ENCODE measurements around the gene TPRN.

Gene TPRN

GRCh38 chr9:137149363-137149762 lies 51.2 kb downstream of the TPRN start:
- no peak for TF ChIP-seq CTCF (IDR thresholded peaks at IDR 0.05)
- Mint-ChIP-seq H3K36me3 (ENCODE audit: low read depth) (no peaks in the 10 kb centered on the region), H3K27ac (no peak overlapping the region), H3K4me3 (no peak overlapping the region), H3K27me3 (ENCODE audit: low read depth, poor library complexity) (peaks cover 48% of the 10 kb centered on the region), H3K4me1 (no peaks in the 10 kb centered on the region), H3K9me3 (peaks cover 18% of the 10 kb centered on the region)
- DNase-seq = no peak

- Mint-ChIP-seq H3K36me3 (ENCODE audit: low read depth) (no peaks in the 10 kb centered on the region), H3K9me3 (peaks cover 18% of the 10 kb centered on the region), H3K4me1 (no peaks in the 10 kb centered on the region), H3K27ac (no peak overlapping the region), H3K27me3 (ENCODE audit: low read depth, poor library complexity) (peaks cover 54% of the 10 kb centered on the region), H3K4me3 (no peak overlapping the region)
- TF ChIP-seq CTCF (IDR thresholded peaks at IDR 0.05) = no peak
- DNase-seq = no peak
Measured at GRCh38 chr9:137148661-137149060, 51.9 kb downstream of the TPRN start.

- Mint-ChIP-seq H3K4me1 (no peaks in the 10 kb centered on the region), H3K27me3 (ENCODE audit: low read depth, poor library complexity) (peaks cover 58% of the 10 kb centered on the region), H3K27ac (no peak overlapping the region), H3K9me3 (peaks cover 18% of the 10 kb centered on the region), H3K36me3 (ENCODE audit: low read depth) (no peaks in the 10 kb centered on the region), H3K4me3 (no peak overlapping the region)
- TF ChIP-seq CTCF (IDR thresholded peaks at IDR 0.05) = no peak
- DNase-seq = no peak
Measured at GRCh38 chr9:137148242-137148641, 52.3 kb downstream of the TPRN start.

- TF ChIP-seq CTCF (IDR thresholded peaks at IDR 0.05) = no peak
- H3K27ac Mint-ChIP-seq = no peak overlapping the region
- H3K4me1 Mint-ChIP-seq = no peaks in the 10 kb centered on the region
- no peak for DNase-seq
- H3K36me3 Mint-ChIP-seq (ENCODE audit: low read depth) = no peaks in the 10 kb centered on the region
- H3K27me3 Mint-ChIP-seq (ENCODE audit: low read depth, poor library complexity) = peaks cover 63% of the 10 kb centered on the region
- H3K9me3 Mint-ChIP-seq = peaks cover 18% of the 10 kb centered on the region
- H3K4me3 Mint-ChIP-seq = no peak overlapping the region
Measured at GRCh38 chr9:137147793-137148160, 52.8 kb downstream of the TPRN start.

- H3K4me3 Mint-ChIP-seq = no peak overlapping the region
Measured at GRCh38 chr9:137147091-137147792, 53.3 kb downstream of the TPRN start.

More at GRCh38 chr9:137147091-137147792, 53.3 kb downstream of the TPRN start:
- no peak overlapping the region for H3K27ac Mint-ChIP-seq
- TF ChIP-seq CTCF (IDR thresholded peaks at IDR 0.05) = no peak
- H3K4me1 Mint-ChIP-seq = no peaks in the 10 kb centered on the region
- H3K36me3 Mint-ChIP-seq (ENCODE audit: low read depth) = no peaks in the 10 kb centered on the region
- no peak for DNase-seq
- H3K27me3 Mint-ChIP-seq (ENCODE audit: low read depth, poor library complexity) = peaks cover 68% of the 10 kb centered on the region
- H3K9me3 Mint-ChIP-seq = peaks cover 16% of the 10 kb centered on the region
